ENCODE results near the gene SLC35F1. TPM values are rescaled to one million over a fixed set of nuclear protein-coding genes. Genes with fewer than 3 reads are reported as not detected.
A peak's percentile ranks its signal among the peaks of the same experiment; 100 is the strongest.

Gene SLC35F1
- total and polyA plus RNA-seq, 9 of the 15 experiments (the other 6 are each of a cell fraction or from before 2014, with no cell fraction given) = 0.03 to 0.06 TPM; not detected in 7

DNA sequence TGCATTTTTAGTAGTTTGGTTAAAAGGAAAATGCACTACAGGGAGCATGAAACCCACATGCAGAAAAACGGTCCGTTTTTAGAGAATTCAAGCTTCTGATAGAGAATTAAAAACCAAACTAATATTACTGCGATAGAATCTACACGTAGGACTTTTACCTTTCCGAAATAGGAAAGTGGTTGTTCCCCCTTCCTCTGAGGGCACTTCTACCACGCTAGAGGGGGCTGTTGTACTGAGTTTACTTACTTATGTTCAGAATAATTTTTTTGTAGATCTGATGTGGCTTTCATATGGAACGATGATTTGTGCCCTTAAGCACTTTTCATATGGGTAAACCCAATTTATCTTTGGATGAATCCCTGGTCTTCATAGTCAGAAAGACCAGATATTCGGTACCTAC, 376.7 kb downstream of the SLC35F1 start (continued):
- TF ChIP-seq, protein P1, sequence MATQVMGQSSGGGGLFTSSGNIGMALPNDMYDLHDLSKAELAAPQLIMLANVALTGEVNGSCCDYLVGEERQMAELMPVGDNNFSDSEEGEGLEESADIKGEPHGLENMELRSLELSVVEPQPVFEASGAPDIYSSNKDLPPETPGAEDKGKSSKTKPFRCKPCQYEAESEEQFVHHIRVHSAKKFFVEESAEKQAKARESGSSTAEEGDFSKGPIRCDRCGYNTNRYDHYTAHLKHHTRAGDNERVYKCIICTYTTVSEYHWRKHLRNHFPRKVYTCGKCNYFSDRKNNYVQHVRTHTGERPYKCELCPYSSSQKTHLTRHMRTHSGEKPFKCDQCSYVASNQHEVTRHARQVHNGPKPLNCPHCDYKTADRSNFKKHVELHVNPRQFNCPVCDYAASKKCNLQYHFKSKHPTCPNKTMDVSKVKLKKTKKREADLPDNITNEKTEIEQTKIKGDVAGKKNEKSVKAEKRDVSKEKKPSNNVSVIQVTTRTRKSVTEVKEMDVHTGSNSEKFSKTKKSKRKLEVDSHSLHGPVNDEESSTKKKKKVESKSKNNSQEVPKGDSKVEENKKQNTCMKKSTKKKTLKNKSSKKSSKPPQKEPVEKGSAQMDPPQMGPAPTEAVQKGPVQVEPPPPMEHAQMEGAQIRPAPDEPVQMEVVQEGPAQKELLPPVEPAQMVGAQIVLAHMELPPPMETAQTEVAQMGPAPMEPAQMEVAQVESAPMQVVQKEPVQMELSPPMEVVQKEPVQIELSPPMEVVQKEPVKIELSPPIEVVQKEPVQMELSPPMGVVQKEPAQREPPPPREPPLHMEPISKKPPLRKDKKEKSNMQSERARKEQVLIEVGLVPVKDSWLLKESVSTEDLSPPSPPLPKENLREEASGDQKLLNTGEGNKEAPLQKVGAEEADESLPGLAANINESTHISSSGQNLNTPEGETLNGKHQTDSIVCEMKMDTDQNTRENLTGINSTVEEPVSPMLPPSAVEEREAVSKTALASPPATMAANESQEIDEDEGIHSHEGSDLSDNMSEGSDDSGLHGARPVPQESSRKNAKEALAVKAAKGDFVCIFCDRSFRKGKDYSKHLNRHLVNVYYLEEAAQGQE (IDR thresholded peaks at IDR 0.05; ENCODE audit: borderline replicate concordance) = peak; percentile 70
- TF ChIP-seq, protein P1 (CRISPR knock-in tag; IDR thresholded peaks at IDR 0.05; ENCODE audit: low read depth) = no peak
- TF ChIP-seq ZNF785 (CRISPR knock-in tag; IDR thresholded peaks at IDR 0.05) = no peak
- no peak for TF ChIP-seq THAP12 (CRISPR knock-in tag; IDR thresholded peaks at IDR 0.05)
- TF ChIP-seq FUS (optimal IDR thresholded peaks at IDR 0.05; ENCODE audit: low read depth, low read length) = no peak
- TF ChIP-seq ARID2 (IDR thresholded peaks at IDR 0.05) = 0 out of 2 replicates have a peak, but pooled peaks have one; percentile 12
